ENCODE results near the gene ADARB1. TPM values are rescaled to one million over a fixed set of nuclear protein-coding genes. Genes with fewer than 3 reads are reported as not detected.

Gene ADARB1
- total and polyA plus RNA-seq, 2 donors (not counting 1 experiment from before 2014, with no cell fraction given) = 17.1 to 33.3 TPM

DNA sequence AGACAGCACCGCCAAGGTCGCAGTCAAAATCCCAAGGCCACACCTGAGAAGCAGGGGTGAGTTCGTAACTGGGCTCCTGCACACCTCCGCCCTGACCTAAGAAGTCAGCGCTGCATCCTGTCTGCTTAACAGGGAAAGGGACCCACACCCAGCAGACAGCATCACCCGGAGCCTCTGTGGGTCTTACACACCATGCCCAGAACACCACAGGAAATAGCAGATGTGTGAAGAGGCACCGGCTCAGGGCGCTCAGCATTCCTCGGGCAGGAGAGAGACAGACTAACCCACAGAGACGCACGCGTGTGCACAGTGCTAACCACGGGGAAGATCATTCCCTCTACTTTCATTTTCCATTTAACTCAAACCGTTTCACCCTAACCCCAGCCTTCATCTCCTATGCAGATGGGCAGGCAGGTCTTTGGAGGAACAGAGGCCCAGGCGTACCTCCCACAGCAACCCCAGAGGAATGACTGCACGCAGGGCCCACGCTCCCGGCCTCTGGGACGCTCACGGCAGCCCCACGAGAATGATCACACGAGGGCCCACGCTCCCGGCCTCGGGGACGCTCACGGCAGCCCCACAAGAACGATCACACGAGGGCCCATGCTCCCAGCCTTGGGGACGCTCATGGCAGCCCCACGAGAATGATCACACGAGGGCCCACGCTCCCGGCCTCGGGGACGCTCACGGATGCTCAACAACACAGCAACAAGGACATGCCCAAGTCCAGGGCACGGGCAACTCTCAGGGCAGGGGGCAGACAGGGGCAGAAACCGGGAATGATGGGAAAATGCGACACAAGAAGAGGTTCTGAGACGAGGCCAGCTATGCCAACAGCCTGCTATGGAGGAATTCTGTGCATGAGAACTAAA lies 192.4 kb downstream of the ADARB1 start:
- Mint-ChIP-seq H3K27ac (no peak overlapping the region), H3K4me3 (no peak overlapping the region), H3K9me3 (ENCODE audit: insufficient read depth) (peaks cover 5% of the 10 kb centered on the region), H3K4me1 (no peaks in the 10 kb centered on the region), H3K27me3 (no peaks in the 10 kb centered on the region)
- intact Hi-C loops (cut with micrococcal nuclease) = no loop called here
- Histone ChIP-seq H2AFZ (ENCODE audit: insufficient read depth, low read depth, low read length, poor library complexity, severe bottlenecking) (no peak overlapping the region), H4K20me1 (ENCODE audit: control insufficient read depth, insufficient read depth, low read length, poor library complexity, severe bottlenecking) (peaks cover 10% of the 10 kb centered on the region), H3K27ac (ENCODE audit: low read length in 2 of 2) (no peak overlapping the region), H3K4me1 (ENCODE audit: control insufficient read depth in 2 of 2, insufficient read depth in 2 of 2, low read length in 2 of 2) (no peaks in the 10 kb centered on the region), H3K79me2 (ENCODE audit: control insufficient read depth, insufficient read depth, low read length) (peaks cover 11% of the 10 kb centered on the region), H3K36me3 (replicated peaks in 1 of 2; ENCODE audit: control extremely low read depth in 1 of 2, control insufficient read depth in 1 of 2, extremely low read depth in 1 of 2, insufficient read depth in 2 of 2, low read length in 1 of 2) (peaks cover under 1 to 57% of the 10 kb centered on the region in 2 experiments), H3K4me2 (replicated peaks; ENCODE audit: low read depth, low read length, poor library complexity, severe bottlenecking) (no peak overlapping the region), H3K9ac (ENCODE audit: low read length) (no peak overlapping the region), H3K4me3 (ENCODE audit: control extremely low read depth in 1 of 5, extremely low read depth in 1 of 5, insufficient read depth in 1 of 5, low read depth in 2 of 5, low read length in 4 of 5) (no peak overlapping the region), H3K27me3 (replicated peaks in 1 of 4; ENCODE audit: control extremely low read depth in 1 of 4, control insufficient read depth in 3 of 4, insufficient read depth in 4 of 4, low read length in 3 of 4) (no peaks in the 10 kb centered on the region), H3K9me3 (ENCODE audit: control extremely low read depth in 1 of 3, control insufficient read depth in 2 of 3, insufficient read depth in 1 of 3, low read length in 2 of 3) (peaks cover 3 to 10% (median 5%) of the 10 kb centered on the region in 3 donors)
- WGBS (ENCODE audit: insufficient coverage) = 61% methylated on average over 41 of the region's 41 CpGs
- ATAC-seq (ENCODE audit: low read depth) (no peak), DNase-seq (no peak)
- POLR2A ChIA-PET = no interaction called here
- TF ChIP-seq EZH2 (IDR thresholded peaks at IDR 0.05; ENCODE audit: borderline replicate concordance, insufficient read depth, low read depth, low read length, poor library complexity, severe bottlenecking) = no peak
- TF ChIP-seq, protein P1, sequence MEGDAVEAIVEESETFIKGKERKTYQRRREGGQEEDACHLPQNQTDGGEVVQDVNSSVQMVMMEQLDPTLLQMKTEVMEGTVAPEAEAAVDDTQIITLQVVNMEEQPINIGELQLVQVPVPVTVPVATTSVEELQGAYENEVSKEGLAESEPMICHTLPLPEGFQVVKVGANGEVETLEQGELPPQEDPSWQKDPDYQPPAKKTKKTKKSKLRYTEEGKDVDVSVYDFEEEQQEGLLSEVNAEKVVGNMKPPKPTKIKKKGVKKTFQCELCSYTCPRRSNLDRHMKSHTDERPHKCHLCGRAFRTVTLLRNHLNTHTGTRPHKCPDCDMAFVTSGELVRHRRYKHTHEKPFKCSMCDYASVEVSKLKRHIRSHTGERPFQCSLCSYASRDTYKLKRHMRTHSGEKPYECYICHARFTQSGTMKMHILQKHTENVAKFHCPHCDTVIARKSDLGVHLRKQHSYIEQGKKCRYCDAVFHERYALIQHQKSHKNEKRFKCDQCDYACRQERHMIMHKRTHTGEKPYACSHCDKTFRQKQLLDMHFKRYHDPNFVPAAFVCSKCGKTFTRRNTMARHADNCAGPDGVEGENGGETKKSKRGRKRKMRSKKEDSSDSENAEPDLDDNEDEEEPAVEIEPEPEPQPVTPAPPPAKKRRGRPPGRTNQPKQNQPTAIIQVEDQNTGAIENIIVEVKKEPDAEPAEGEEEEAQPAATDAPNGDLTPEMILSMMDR (IDR thresholded peaks at IDR 0.05) = no peak
- CTCF ChIA-PET = no interaction called here

DNA sequence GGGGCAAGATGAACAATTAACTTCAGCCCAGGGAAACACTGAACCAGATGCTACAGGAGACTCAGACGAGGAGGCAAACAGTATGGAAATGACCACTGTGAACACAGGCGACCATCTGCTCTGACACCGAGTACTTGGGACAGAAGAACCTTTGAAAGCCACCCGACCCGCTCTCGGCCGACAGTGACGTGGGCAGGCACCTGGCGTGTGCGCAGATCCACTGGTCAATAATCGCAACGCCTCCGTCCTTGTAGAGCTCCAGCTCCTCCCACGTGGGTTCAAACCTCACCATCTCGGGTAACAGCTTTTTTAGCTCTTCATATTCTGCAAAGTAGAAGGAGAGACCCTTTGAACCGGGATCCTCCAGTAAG lies 193.0 kb downstream of the ADARB1 start:
- H3K4me1 Mint-ChIP-seq = no peaks in the 10 kb centered on the region
- CTCF ChIA-PET = no interaction called here
- H3K27me3 Mint-ChIP-seq = no peaks in the 10 kb centered on the region
- ATAC-seq (ENCODE audit: low read depth) (no peak), DNase-seq (no peak)
- H3K4me3 Mint-ChIP-seq = no peak overlapping the region
- TF ChIP-seq, protein P1 (IDR thresholded peaks at IDR 0.05) = no peak
- TF ChIP-seq EZH2 (IDR thresholded peaks at IDR 0.05; ENCODE audit: borderline replicate concordance, insufficient read depth, low read depth, low read length, poor library complexity, severe bottlenecking) = no peak
- Histone ChIP-seq H3K36me3 (replicated peaks in 1 of 2; ENCODE audit: control extremely low read depth in 1 of 2, control insufficient read depth in 1 of 2, extremely low read depth in 1 of 2, insufficient read depth in 2 of 2, low read length in 1 of 2) (peaks cover 2 to 63% of the 10 kb centered on the region in 2 experiments), H3K9me3 (ENCODE audit: control extremely low read depth in 1 of 3, control insufficient read depth in 2 of 3, insufficient read depth in 1 of 3, low read length in 2 of 3) (peaks cover 3 to 10% (median 9%) of the 10 kb centered on the region in 3 donors), H3K4me2 (replicated peaks; ENCODE audit: low read depth, low read length, poor library complexity, severe bottlenecking) (no peak overlapping the region), H2AFZ (ENCODE audit: insufficient read depth, low read depth, low read length, poor library complexity, severe bottlenecking) (no peak overlapping the region), H3K27ac (ENCODE audit: low read length in 2 of 2) (no peak overlapping the region), H3K79me2 (ENCODE audit: control insufficient read depth, insufficient read depth, low read length) (peaks cover 11% of the 10 kb centered on the region), H3K27me3 (replicated peaks in 1 of 4; ENCODE audit: control extremely low read depth in 1 of 4, control insufficient read depth in 3 of 4, insufficient read depth in 4 of 4, low read length in 3 of 4) (no peaks in the 10 kb centered on the region), H4K20me1 (ENCODE audit: control insufficient read depth, insufficient read depth, low read length, poor library complexity, severe bottlenecking) (peaks cover 10% of the 10 kb centered on the region), H3K4me1 (ENCODE audit: control insufficient read depth in 2 of 2, insufficient read depth in 2 of 2, low read length in 2 of 2) (no peaks in the 10 kb centered on the region), H3K9ac (ENCODE audit: low read length) (no peak overlapping the region), H3K4me3 (ENCODE audit: control extremely low read depth in 1 of 5, extremely low read depth in 1 of 5, insufficient read depth in 1 of 5, low read depth in 2 of 5, low read length in 4 of 5) (no peak overlapping the region)
- peaks cover 5% of the 10 kb centered on the region for H3K9me3 Mint-ChIP-seq (ENCODE audit: insufficient read depth)
- H3K27ac Mint-ChIP-seq = no peak overlapping the region
- whole genome bisulfite sequencing (ENCODE audit: insufficient coverage) = over 99% methylated on average over 16 of the region's 16 CpGs
- intact Hi-C loops (cut with micrococcal nuclease) = no loop called here
- POLR2A ChIA-PET = no interaction called here

All from B cell (primary cell).